Thymus (tissue), 11 donors: ENCODE measurements around the gene OR4D1. TPM values are rescaled to one million over a fixed set of nuclear protein-coding genes. Genes with fewer than 3 reads are reported as not detected.

Source experiments
- DNase-seq, 9 donors: peaks; one replicate each; pipeline ENCODE4 v3.0.0-alpha.2; 2013; ENCODE audit warnings: low spot score in 9 of 9, low read depth in 6 of 9, missing footprints in 1 of 9
- H3K27ac ChIP-seq, 2 donors: one replicate each; pipeline ENCODE4 v1.5.1; 2013; ENCODE audit warnings: control low read depth in 1 of 2, low read depth in 1 of 2, low read length in 1 of 2, mild to moderate bottlenecking in 1 of 2, moderate library complexity in 1 of 2
- H3K27me3 ChIP-seq, 2 donors: one replicate each; pipeline ENCODE4 v1.5.1; 2013; ENCODE audit warnings: low read length in 1 of 2; ENCODE audit not compliant: control insufficient read depth in 2 of 2, insufficient read depth in 1 of 2
- H3K36me3 ChIP-seq, 2 donors: one replicate each; pipeline ENCODE4 v1.5.1; 2013; ENCODE audit warnings: low read length in 1 of 2, mild to moderate bottlenecking in 1 of 2, moderate library complexity in 1 of 2; ENCODE audit not compliant: control insufficient read depth in 2 of 2, insufficient read depth in 2 of 2
- H3K4me1 ChIP-seq, 2 donors: one replicate each; pipeline ENCODE4 v1.5.1; 2013; ENCODE audit warnings: low read length in 2 of 2; ENCODE audit not compliant: control insufficient read depth in 2 of 2, insufficient read depth in 2 of 2
- H3K4me3 ChIP-seq, 2 donors: one replicate each; pipeline ENCODE4 v1.5.1; 2013; ENCODE audit warnings: low read length in 2 of 2, control low read depth in 1 of 2, mild to moderate bottlenecking in 1 of 2
- H3K9me3 ChIP-seq, 2 donors: one replicate each; pipeline ENCODE4 v1.5.1; 2013; ENCODE audit warnings: low read length in 1 of 2, mild to moderate bottlenecking in 1 of 2; ENCODE audit not compliant: control insufficient read depth in 2 of 2, insufficient read depth in 1 of 2
- WGBS: extraction: QIAGEN DNeasy Blood & Tissue Kit; methylation state at CpG from one replicate; pipeline ENCODE4 v1.1.7; 2013; 5-methylcytosine and 5-hydroxymethylcytosine counted together
- polyA plus RNA-seq: library from polyadenylated mRNA; stranded (reverse); fragments of 200-250 nt; gene quantifications from one replicate; pipeline ENCODE4 v1.2.3, GENCODE V29; 2013
- total RNA-seq: library from RNA; stranded (reverse); fragments of 120-200 nt; gene quantifications from one replicate; pipeline ENCODE4 v1.2.4, GENCODE V29; 2013
- donor health status: healthy.

OR4D1 gene
- total and polyA plus RNA-seq, 2 donors = 0.05 to 0.11 TPM

DNA sequence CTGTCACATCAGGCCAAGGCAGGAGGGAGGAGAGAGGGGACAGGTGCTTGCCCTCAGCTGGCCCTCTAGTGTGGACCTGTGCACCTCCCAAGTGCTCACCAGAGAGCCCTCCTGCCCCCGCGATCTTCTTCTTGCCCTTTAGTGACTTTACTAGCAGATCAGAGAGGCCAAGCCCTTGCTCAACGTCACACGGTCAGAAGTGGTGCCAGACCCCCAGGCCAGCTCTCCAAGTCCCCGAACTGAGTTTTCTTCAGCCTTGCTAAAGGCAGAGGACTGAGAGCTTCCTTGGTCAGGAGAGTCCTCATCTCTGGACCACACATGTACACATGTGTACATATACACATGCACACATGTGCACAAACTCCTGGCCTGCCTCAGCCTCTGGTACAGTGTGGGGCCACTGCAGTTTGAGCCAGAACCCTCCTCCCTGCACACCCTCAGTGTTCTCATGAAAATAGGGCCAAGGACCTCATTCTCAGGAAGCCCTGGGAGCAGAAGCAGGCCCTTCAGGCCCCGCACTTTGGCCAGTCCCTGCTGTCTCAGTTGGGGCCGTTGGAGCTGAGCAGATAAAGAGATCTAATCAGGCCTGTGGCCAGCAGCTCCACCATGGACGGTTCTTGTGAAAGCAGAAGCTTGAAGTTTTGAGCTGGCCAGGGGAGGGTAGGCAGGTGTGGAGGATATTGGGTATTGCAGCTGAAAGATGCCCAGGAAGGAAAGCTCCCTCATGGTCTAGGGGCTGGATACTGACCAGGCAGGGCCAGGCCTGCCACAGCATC, 37.0 kb downstream of the OR4D1 start:
- 90% methylated on average over 8 of the region's 8 CpGs for WGBS
- Histone ChIP-seq H3K27ac (no peak overlapping the region), H3K27me3 (no peaks in the 10 kb centered on the region), H3K4me3 (no peak overlapping the region), H3K4me1 (no peaks in the 10 kb centered on the region), H3K9me3 (no peaks in the 10 kb centered on the region), H3K36me3 (no peaks in the 10 kb centered on the region)
- no peak for DNase-seq

DNA sequence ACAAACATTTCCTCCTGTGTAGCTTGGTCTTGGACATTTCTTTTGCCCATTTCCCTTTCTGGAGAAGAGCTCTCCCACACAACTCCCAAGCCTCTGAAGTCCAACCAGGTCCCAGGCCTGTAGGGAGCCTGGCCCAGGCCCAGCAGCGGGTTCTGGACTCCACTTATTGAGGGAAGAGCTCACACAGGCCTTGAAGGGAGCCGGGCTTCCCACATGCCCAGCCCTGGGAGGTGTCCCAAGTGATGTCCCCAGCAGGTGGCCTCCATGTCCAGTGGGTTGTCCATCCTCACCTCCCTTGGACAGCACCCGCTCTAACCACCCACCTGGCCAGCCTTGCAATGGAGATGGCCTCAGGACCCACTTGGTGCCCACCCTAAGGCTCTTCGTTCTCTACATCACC, 38.4 kb downstream of the OR4D1 start:
- no peak for DNase-seq
- no peak overlapping the region for H3K4me3 ChIP-seq
- 94% methylated on average over 4 of the region's 4 CpGs for WGBS
- H3K36me3 ChIP-seq = no peaks in the 10 kb centered on the region
- H3K27me3 ChIP-seq = peaks cover 0 to 2% of the 10 kb centered on the region in 2 donors
- no peaks in the 10 kb centered on the region for H3K4me1 ChIP-seq
- no peak overlapping the region for H3K27ac ChIP-seq
- no peaks in the 10 kb centered on the region for H3K9me3 ChIP-seq

DNA sequence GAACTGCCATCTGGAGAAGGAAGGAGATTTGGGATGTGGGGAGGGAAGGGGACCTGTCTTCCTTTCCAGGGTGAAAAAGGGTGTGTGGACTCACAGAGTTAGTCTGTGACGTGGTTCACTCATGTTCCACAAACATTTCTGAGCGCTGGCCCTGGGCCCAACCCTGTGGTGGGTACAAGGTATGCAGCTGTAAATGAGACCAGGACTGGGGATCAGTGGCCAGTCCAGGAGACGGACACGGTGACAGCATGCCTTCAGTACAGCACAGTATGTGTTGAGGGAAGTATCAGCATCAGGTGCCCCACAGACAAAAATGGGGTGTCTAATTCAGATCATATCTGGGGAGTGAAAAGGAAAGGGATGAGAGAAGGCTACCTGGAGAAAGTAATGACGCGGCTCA, 38.9 kb downstream of the OR4D1 start:
- H3K27me3 ChIP-seq = peaks cover 0 to 2% of the 10 kb centered on the region in 2 donors
- no peak overlapping the region for H3K4me3 ChIP-seq
- H3K9me3 ChIP-seq = no peaks in the 10 kb centered on the region
- H3K36me3 ChIP-seq = no peaks in the 10 kb centered on the region
- H3K27ac ChIP-seq = no peak overlapping the region
- 98% methylated on average over 6 of the region's 6 CpGs for WGBS
- no peak for DNase-seq
- H3K4me1 ChIP-seq = no peaks in the 10 kb centered on the region

DNA sequence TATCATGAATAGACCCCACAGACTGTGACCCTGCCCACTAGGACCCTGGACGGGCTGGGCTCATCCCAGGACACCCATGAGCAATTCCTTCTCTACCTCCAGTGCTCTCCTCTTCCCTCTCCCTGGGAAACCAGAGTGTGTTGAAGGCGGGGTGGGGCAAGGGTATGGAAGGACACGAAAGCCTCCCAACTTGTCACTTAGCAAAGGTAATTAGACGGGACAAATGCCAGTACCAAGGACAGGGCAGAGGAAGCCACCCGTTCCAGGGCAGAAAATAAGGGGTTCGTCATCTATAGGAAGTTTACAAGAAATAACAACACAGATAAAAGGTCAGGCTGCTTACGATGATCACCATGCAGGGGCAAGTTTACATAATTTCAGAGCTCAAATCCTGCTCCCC, 39.5 kb downstream of the OR4D1 start:
- H3K27me3 ChIP-seq = peaks cover 0 to 2% of the 10 kb centered on the region in 2 donors
- 75% methylated on average over 7 of the region's 7 CpGs for WGBS

DNA sequence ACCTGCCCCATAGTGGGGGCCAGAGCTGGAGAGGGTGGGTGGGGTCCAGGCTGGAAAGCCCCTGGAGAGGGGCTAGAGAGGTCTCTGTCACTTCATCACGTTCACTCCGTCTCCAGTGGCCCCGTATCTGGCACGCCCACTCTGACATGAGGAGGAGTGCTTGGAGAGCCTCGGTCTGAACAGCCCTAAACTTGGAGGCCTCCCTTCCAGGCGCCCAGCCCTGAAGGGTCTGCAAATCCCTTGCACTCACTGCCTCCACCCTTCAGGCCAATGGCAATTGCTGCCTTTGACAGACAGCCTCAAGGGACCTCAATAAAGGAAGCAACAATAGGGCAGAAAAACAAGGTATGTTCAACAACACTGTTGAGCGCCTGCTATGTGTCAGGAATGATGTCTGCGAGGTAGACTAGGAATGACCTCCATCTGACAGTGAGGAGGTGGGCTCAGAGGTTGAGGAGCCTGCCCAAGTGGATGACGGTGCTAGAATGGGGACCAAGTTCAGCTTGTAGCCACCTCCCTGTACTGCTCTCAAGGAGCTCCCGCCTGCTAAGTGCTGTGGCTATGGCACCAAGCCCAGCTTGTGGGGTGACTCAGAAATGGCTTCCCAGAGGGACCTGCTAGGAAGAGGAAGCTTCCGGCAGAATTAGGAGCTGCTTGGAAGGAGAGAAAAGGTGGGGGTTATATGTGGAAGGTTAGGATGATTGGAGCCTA, 41.4 kb downstream of the OR4D1 start:
- 83% methylated on average over 11 of the region's 11 CpGs for WGBS
- H3K36me3 ChIP-seq = no peaks in the 10 kb centered on the region
- H3K4me1 ChIP-seq = no peaks in the 10 kb centered on the region
- H3K27me3 ChIP-seq = peaks cover 0 to 4% of the 10 kb centered on the region in 2 donors
- DNase-seq = no peak
- no peaks in the 10 kb centered on the region for H3K9me3 ChIP-seq
- no peak overlapping the region for H3K27ac ChIP-seq
- H3K4me3 ChIP-seq = no peak overlapping the region

More for the DNA sequence above, 39.5 kb downstream of the OR4D1 start:
- Histone ChIP-seq H3K36me3 (no peaks in the 10 kb centered on the region), H3K4me1 (no peaks in the 10 kb centered on the region), H3K4me3 (no peak overlapping the region), H3K27ac (no peak overlapping the region), H3K9me3 (no peaks in the 10 kb centered on the region)
- DNase-seq = no peak

DNA sequence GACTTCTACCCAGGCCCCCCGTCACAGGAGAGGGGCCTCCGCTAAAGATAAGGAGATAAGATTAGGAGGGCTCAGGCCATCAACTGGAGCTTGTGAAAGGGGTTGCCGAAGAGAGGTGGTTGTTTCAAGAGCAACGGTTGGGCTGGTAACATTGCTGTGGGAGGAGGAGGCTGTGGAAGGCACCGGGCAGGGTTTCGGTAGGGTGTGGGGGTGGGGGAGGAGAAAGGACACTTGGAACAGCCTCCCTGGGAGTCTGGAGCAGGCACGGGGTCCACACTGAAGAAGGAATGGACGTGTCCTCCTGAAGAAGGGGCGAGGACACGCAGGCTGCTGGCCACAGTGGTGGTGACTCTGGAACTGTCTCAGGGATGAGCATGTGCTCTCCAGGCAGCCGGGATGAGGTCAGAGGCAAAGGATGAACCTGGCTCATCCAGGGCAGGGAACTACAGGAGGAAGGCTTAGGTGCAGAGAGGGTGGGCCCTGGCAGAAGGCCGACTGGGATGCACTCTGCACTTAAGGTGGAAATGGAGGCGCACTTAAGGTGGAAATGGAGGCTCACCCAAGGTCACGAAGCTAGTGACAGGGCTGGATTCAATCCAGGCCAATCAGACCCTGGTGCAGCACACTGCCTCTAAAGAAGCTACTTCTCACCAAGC, 43.2 kb downstream of the OR4D1 start:
- DNase-seq = no peak
- Histone ChIP-seq H3K9me3 (no peaks in the 10 kb centered on the region), H3K4me1 (no peaks in the 10 kb centered on the region), H3K27me3 (peaks cover 0 to 6% of the 10 kb centered on the region in 2 donors), H3K27ac (no peak overlapping the region), H3K36me3 (no peaks in the 10 kb centered on the region), H3K4me3 (no peak overlapping the region)
- WGBS = 72% methylated on average over 14 of the region's 14 CpGs

DNA sequence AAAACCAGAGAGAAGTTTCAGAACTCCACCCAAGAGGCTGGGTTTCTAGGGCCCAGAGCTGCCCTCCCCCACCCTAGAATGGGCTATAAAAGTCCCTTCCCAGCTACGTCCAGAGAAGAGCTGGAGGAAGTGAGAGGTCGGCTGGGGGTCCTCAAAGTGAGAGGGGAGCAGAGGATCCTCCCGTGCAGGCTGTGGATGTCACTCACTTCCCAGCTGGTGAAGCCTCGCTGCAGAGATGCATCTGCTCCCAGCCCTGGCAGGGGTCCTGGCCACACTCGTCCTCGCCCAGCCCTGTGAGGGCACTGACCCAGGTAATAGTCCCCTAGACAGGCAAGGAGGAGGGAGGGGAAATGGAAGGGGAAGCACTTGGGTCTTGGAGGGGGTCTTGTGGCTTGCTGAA, 44.4 kb downstream of the OR4D1 start, which contains the start of gene EPX:
TSS of gene EPX (plus strand) at position 115 of the 400 bp plus-strand sequence. CDS start at position 236, 121 bp downstream.
- Histone ChIP-seq H3K36me3 (no peaks in the 10 kb centered on the region), H3K9me3 (no peaks in the 10 kb centered on the region), H3K4me3 (no peak within 1 kb of the TSS), H3K27ac (no peak within 1 kb of the TSS), H3K27me3 (peaks cover 0 to 6% of the 10 kb centered on the region in 2 donors), H3K4me1 (no peaks in the 10 kb centered on the region)
- 52% methylated on average over 6 of the region's 6 CpGs for WGBS
- no peak for DNase-seq

DNA sequence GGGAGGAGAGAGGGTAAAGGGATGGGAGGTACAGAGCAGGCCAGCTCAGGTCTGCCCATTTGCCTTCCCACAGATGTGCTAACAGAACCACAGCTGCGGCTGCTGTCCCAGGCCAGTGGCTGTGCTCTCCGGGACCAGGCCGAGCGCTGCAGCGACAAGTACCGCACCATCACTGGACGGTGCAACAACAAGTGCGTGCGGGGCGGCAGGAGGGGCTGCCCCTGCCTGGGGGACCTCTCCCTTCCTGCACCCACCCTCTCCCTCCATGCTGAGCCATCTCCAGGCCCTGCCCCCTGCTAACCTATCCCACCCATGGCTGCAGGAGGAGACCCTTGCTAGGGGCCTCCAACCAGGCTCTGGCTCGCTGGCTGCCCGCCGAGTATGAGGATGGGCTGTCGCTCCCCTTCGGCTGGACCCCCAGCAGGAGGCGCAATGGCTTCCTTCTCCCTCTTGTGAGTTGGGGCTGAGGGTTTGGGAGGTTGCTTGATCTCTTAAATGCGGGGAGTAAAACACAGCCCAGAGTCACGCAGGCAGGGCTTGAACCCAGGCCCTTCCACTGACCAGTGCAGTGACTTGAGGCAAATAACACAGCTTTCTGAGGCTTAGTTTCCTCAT, 45.6 kb downstream of the OR4D1 start:
- H3K27me3 ChIP-seq = peaks cover 0 to 9% of the 10 kb centered on the region in 2 donors
- no peak overlapping the region for H3K4me3 ChIP-seq
- no peak overlapping the region for H3K27ac ChIP-seq
- H3K9me3 ChIP-seq = no peaks in the 10 kb centered on the region
- no peak for DNase-seq
- 90% methylated on average over 18 of the region's 18 CpGs for WGBS
- no peaks in the 10 kb centered on the region for H3K36me3 ChIP-seq
- H3K4me1 ChIP-seq = no peaks in the 10 kb centered on the region
